ENCODE results near the gene HIC1. TPM values are rescaled to one million over a fixed set of nuclear protein-coding genes. Genes with fewer than 3 reads are reported as not detected.

HIC1 gene
- polyA plus RNA-seq, 1 of the 3 experiments (the other 2 are of a cell fraction), result 6.4 TPM

- Histone ChIP-seq H3K4me2 (no peak overlapping the region), H3K36me3 (replicated peaks in 1 of 2; ENCODE audit: control insufficient read depth in 1 of 2, insufficient read depth in 2 of 2, low read length in 1 of 2) (peaks cover 17 to 37% of the 10 kb centered on the region in 2 experiments), H3K27me3 (ENCODE audit: insufficient read depth) (no peaks in the 10 kb centered on the region), H4K20me1 (ENCODE audit: insufficient read depth) (no peaks in the 10 kb centered on the region), H3K27ac (ENCODE audit: low read depth in 2 of 2, low read length in 1 of 2) (no peak overlapping the region), H3K4me3 (ENCODE audit: low read depth in 2 of 2, low read length in 1 of 2) (no peak overlapping the region), H3K79me2 (ENCODE audit: insufficient read depth) (no peaks in the 10 kb centered on the region), H3K9ac (no peak overlapping the region), H3K4me1 (ENCODE audit: control insufficient read depth in 1 of 2, insufficient read depth in 2 of 2, low read depth in 1 of 2, low read length in 1 of 2) (peaks cover 39 to 40% of the 10 kb centered on the region in 2 experiments; a peak in 3 of 4 replicates), H2AFZ (ENCODE audit: low read depth) (no peak overlapping the region), H3K9me2 (no peaks in the 10 kb centered on the region), H3K9me3 (no peaks in the 10 kb centered on the region), H3F3A (replicated peaks; ENCODE audit: insufficient read depth) (peaks cover 18% of the 10 kb centered on the region)
- 88% methylated on average over 6 of the region's 6 CpGs for WGBS (ENCODE audit: low lambda C conversion rate)
- TF ChIP-seq RAD21 (IDR thresholded peaks at IDR 0.05; ENCODE audit: low read length) (no peak), CHD2 (IDR thresholded peaks at IDR 0.05; ENCODE audit: low read length, partially characterized antibody) (no peak), FOSL2 (IDR thresholded peaks at IDR 0.05; ENCODE audit: borderline replicate concordance, low read depth) (no peak), POLR2AphosphoS5 (IDR thresholded peaks at IDR 0.05; ENCODE audit: low read depth, low read length) (no peak), FOXJ3 (CRISPR knock-in tag; IDR thresholded peaks at IDR 0.05) (no peak), RXRA (IDR thresholded peaks at IDR 0.05; ENCODE audit: borderline replicate concordance, low read depth) (no peak), NFIC (IDR thresholded peaks at IDR 0.05; ENCODE audit: borderline replicate concordance) (no peak), RFX5 (IDR thresholded peaks at IDR 0.05; ENCODE audit: low read length) (no peak)
- TF ChIP-seq, protein P1, sequence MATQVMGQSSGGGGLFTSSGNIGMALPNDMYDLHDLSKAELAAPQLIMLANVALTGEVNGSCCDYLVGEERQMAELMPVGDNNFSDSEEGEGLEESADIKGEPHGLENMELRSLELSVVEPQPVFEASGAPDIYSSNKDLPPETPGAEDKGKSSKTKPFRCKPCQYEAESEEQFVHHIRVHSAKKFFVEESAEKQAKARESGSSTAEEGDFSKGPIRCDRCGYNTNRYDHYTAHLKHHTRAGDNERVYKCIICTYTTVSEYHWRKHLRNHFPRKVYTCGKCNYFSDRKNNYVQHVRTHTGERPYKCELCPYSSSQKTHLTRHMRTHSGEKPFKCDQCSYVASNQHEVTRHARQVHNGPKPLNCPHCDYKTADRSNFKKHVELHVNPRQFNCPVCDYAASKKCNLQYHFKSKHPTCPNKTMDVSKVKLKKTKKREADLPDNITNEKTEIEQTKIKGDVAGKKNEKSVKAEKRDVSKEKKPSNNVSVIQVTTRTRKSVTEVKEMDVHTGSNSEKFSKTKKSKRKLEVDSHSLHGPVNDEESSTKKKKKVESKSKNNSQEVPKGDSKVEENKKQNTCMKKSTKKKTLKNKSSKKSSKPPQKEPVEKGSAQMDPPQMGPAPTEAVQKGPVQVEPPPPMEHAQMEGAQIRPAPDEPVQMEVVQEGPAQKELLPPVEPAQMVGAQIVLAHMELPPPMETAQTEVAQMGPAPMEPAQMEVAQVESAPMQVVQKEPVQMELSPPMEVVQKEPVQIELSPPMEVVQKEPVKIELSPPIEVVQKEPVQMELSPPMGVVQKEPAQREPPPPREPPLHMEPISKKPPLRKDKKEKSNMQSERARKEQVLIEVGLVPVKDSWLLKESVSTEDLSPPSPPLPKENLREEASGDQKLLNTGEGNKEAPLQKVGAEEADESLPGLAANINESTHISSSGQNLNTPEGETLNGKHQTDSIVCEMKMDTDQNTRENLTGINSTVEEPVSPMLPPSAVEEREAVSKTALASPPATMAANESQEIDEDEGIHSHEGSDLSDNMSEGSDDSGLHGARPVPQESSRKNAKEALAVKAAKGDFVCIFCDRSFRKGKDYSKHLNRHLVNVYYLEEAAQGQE (IDR thresholded peaks at IDR 0.05; ENCODE audit: low read depth, low read length), result no peak
- TF ChIP-seq, protein P2, sequence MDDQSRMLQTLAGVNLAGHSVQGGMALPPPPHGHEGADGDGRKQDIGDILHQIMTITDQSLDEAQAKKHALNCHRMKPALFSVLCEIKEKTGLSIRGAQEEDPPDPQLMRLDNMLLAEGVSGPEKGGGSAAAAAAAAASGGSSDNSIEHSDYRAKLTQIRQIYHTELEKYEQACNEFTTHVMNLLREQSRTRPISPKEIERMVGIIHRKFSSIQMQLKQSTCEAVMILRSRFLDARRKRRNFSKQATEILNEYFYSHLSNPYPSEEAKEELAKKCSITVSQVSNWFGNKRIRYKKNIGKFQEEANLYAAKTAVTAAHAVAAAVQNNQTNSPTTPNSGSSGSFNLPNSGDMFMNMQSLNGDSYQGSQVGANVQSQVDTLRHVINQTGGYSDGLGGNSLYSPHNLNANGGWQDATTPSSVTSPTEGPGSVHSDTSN (IDR thresholded peaks at IDR 0.05), result no peak
- TF ChIP-seq, protein P3, sequence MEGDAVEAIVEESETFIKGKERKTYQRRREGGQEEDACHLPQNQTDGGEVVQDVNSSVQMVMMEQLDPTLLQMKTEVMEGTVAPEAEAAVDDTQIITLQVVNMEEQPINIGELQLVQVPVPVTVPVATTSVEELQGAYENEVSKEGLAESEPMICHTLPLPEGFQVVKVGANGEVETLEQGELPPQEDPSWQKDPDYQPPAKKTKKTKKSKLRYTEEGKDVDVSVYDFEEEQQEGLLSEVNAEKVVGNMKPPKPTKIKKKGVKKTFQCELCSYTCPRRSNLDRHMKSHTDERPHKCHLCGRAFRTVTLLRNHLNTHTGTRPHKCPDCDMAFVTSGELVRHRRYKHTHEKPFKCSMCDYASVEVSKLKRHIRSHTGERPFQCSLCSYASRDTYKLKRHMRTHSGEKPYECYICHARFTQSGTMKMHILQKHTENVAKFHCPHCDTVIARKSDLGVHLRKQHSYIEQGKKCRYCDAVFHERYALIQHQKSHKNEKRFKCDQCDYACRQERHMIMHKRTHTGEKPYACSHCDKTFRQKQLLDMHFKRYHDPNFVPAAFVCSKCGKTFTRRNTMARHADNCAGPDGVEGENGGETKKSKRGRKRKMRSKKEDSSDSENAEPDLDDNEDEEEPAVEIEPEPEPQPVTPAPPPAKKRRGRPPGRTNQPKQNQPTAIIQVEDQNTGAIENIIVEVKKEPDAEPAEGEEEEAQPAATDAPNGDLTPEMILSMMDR (IDR thresholded peaks at IDR 0.05), result no peak
- ChIA-PET CTCF (interaction anchor here (0.7 to 7.4 kb wide), 6 partner anchors 10 to 216 kb away, joined by 3 to 81 read pairs (median 6); partner anchors contain the start of gene HIC1), POLR2A (no interaction called here)
- DNase-seq, result no peak
Observed at GRCh38 chr17:2064520-2064971, 9.6 kb downstream of the HIC1 start.

Measured in SK-N-SH (cell line).